NCI-H82 treated with DMSO at 0.1 percent for 48 hours (cell line): ENCODE results near the gene CEP78.
"Not testable (repeated sequence)": the region's sequence is repeated elsewhere in the genome, so short reads cannot be mapped to it uniquely, and the experiment has no call there.

Experiments used
- DNase-seq: peaks from one replicate; lab custom pipeline; 2025; ENCODE audit not compliant: unreplicated experiment; lab: John Stamatoyannopoulos, UW

Gene CEP78

DNA sequence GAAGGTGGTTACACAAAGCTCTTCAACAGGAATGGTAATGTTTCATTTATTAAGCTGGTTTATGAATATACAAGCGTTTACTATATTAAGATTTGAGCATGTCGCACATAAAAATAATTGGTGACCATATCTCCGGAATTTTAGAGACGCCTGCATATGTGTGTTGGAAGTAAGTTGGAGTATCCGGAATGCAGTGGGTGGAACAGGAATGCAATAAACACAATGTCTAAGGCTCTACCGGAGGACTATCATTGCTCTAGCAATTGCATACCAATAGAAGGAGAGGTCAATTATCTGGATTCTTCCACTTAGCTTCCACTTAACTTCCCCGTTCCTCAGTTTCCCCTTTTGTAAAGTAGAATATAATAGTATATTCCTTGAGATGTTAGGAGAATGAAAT is 1.1 kb upstream of the CEP78 start:
- DNase-seq = no peak

DNA sequence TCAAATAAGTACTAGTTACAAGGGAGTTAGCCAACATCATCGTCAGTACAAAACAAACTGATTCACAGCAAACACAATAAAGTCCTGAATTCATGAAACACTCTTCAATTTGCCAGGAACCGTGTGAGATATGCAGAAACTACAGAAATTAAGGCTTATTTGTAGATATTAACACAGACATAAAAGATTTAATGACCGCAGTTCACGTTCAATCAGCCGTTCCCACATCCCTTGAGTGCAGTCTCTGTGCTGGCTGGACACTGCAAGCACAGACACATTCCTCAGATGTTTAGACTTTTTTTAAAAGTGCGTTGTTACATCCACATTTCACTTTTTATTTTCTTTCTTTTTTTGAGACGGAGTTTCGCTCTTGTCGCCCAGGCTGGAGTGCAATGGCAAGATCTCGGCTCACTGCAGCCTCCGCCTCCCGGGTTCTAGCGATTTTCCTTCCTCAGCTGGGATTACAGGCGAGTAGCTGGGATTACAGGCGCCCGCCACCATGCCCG is 566 bp upstream of the CEP78 start:
- no peak for DNase-seq

DNA sequence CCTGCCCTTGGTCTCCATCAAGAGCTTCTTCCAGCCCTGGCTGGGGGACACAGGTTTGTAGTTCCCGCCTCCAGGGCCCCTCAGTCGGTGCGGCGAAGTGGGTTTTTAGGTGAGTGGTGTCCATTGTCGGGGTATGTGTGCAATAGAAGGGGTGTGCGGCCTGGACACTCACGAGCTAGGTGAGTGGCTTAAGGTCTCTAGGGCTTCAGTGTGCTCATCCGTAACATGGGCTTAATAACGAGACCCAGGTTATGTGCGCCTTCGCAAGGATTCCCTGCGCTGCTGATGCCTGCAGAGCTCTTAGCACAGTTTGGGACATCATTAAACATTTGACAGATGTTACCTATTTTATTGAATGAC is 656 bp downstream of the CEP78 start:
- no peak for DNase-seq

DNA sequence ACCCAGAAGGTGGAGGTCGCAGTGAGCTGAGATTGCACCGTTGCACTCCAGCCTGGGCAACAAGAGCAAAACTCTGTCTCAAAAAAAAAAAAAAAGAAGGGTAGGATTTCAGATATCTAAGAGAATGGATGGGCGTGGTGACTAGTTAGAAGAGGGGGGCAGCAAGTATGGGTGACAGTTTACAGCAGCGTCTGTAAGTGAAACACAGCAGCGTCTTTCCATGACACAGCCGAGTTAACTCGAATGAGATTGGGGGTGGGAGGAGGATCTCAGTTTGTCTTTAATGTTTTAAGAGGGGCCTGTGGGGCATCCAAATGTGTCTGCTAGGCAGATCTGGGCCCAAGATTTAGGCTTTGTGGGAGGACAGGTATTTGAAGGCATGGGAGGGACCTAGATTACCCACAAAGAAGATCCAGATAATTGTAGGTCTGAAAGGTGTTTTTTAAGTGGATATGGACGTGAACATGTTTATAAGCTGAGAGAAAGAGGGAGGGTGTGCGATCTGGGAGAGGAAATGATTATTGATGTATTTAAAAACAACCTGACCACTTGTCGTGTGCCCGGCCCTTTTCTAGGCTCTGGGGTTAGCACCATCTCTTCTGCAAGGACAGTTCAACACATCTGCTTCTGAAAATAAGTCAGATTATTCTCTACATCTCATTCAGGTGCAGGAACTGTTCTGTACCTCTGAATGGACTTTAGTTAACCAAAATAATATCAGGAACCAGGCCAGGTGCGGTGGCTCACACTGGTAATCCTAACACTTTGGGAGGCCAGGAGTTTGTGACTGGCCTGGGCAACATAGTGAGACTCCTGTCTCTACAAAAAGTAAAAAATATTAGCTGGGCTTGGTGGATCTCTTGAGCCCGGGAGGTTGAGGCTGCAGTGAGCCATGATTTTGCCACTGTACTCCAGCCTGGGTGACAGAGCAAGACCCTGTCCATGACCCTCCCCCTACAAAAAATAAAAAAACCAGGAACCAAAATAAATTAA is 2.5 kb downstream of the CEP78 start:
- DNase-seq = no peak

DNA sequence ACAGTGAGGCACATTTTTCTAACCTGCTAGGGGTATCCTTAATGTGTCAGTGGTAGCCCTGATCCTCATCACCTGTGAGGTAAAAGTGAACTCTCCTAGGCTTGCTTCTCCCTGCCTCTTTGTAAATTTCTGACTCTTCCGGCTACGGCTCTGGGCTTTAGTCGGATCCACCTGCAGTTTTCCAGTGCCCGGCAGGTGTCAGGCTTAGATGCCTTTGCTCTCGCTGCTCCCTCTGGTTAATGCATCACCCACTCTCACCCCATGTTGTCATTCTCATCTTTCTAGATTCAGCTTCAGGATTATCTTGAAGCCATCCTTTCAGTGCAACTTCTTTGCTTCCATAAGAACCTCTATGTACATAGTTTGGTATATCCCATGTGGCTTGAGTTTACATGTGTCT is 3.6 kb downstream of the CEP78 start:
- DNase-seq = no peak

DNA sequence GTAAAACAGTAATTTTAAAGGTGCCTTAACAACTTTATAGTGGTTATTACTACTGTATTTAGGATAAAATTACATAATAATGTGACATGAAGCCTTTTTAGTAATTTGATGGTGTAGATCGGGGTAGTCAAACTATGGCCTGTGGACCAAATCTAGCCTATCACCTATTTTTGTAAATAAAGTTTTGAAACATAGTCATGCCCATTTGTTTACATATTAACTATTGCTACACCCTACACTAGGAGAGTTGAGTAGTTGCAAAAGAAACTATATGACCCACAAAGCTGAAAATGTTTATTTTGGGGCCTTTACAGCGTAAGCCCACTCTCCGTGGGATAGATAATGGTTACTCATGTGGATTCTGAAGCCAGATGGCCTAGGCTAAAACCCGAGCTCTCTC is 6.2 kb downstream of the CEP78 start:
- no peak for DNase-seq

DNA sequence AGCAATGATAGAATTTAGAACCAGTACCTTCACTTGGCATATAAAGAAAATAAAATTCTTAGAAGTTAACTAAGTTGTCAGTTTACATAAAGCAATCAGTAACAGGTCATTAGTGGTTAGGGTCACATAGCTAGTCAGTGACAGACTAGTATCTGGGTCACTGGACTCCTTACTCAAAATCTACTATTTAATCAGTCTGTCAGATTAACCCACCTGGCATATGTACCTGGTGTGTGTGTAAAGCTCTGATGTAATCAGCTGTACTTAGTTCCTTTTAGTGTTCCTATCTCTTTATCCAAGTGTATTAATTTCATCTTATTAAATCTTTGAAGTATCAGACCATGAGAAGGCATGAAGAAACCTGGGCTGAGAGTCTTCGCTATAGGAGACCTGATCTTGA is 7.3 kb downstream of the CEP78 start:
- DNase-seq = no peak

DNA sequence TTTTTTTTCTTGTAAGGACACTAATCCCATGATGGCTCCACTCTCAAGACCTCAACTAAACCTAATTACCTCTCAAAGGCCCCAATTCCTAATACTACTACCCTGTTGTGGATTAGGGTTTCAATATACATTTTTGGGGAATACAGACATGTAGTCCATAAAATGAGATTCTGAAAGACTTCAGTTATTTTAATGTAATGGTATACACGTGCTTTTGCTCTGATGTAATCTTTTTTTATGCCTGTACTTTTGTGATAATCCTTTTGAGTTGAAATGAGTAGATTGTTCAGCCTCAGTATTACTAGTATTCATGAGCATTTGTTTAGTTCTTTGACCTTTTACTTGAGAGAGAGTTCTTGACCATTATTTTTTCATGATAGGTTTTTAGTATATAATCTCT is 9.5 kb downstream of the CEP78 start:
- no peak for DNase-seq

DNA sequence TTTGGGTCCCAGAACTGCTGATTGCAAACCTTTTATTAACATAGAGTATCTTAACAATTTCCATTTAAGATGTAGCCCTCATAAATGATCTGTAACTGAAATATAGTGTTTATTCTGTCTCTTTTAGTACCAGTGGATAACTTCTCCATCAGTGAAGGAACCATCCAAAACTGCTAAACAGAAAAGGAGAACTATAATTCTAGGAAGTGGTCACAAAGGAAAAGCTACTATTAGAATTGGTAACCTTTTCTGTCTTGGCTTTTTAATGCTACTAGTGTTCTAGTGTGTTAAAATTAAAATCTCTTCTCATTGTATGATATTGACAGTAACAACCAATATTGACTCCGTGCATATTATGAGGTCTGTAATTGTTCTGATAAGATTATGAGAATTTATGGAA is 12.8 kb downstream of the CEP78 start:
- no peak for DNase-seq

DNA sequence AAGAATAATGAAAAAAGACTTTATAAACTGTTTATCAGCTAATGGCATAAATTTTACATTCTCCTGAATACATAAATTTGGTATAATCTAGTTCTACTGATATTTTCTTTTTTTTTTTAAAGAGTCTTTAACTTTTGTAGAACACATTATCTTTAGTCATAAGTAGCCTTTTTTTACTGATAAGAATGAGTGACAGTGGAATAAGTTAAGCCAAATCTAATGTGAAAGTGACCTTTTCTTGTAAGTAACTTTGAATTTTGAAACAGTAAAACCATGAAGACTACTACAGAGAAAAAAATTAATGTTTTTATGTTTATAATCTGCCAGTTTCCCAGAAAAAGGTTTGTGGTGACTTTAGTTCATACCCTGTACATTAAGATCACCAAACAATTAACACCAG is 13.7 kb downstream of the CEP78 start:
- no peak for DNase-seq

DNA sequence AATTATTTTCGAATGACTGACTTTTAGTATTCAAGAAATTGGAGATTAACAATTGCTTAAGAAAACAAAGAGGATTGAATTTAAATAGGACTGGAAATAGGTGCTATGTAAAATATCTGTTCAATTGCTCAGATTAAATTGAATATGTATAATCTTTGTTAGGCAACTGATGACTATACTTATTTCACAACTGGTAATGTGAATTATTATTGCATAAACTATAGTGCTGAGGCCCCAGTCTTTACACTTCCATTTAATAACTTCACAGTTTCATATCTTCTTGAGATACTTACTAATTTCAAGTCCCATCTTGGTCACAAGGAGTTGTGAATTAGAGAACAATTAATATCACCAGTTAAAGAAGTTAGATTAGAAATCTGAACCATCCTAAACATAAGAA is 16.7 kb downstream of the CEP78 start:
- no peak for DNase-seq

DNA sequence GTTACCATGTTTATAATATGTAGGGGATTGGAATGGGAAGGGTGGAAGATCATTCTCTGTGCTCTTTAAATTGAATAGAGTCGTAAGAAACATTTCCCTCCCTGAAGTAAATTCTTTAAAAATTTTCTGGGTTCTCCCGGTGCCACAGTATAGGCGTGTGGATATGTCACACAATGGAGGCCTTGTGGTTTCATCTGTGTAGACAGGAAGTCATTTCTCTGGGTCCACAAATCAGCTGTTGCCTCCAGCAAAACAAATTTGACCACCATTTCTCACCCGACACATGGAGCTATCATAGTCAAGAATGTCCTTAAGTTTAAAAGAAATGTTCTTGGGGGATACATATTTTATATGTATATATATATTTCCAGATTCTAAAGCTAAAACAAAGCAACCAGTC is 17.4 kb downstream of the CEP78 start:
- DNase-seq = no peak

DNA sequence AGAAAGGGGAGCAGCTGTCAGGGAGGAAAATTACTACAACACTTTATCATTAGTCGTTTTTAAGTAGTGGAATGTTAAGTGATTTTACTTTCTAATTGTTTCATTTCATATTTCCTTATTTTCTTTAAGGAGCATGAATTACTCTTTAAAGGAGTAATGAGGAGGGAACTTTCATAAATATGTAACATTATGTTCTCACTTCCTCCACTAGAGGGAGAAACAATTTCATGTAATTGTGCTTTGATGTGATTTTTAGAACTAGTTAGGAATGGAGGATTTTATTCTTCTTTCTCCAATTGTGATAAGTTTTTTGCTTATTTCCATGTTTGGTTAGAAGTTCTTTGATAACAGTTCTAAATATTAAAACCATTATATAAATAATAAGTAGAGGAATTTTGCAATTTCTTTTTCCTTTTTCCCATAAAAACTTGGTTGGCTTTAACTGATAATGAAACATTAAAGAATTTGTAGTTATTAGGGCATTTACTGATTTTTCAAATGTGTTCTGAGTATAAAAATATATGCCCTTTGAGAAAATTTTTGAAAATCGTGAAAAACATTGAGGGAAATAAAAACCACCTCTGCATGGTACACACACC is 25.6 kb downstream of the CEP78 start:
- no peak for DNase-seq

DNA sequence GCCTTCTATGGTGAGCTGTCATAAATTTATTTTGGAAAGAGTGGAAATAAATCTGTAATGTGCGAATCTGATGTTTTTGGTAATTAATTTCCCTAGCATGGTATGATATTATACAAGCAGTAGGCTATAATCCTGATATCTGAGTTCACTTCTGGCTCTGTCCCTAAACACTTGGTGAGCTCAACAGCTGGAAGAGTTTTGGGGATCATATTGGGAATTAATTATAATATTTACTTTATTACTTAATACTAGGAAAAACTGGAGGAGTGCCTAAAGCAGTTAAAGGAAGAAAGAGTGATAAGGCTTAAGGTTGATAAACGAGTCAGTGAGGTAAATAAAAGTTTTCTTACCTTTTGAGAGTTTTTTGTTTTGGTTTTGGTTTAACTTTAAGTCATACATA is 26.8 kb downstream of the CEP78 start:
- DNase-seq = no peak

DNA sequence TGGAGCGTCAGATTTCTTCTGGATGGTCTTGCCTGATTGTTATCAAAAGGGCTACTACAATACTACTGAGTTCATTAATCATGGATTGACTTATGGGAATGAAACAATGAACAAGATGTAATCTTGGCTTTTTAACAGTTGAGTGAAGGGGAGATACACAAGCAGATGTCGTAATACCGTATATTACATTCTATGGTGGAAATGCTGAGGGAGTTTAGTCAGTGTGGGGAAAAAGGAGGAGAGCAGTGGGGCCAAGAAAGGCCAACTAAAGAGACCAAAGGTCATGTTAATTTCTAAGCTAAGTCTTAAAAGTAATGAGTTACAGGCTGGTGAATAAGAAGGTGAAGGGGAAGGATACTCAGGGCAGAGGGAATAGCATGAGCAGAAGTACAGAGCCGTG is 32.0 kb downstream of the CEP78 start:
- DNase-seq = no peak

DNA sequence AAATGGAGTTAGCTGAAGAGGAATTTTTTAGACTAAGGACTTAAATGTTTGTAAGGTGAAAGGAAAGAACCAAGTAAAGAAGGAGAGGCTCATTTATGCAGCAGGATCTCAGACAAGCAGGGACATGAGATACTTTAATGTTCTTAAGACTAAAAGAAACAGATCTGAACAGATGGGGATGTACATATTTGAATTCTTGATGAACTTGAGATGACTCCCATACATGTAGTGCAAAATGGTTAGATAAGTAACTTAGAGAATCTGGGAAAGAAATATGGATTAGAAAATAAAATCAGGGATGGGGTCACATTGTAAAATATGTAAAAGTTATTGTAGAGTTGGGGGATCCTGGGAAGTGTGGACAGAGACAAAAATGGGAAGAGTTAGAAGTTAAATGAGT is 33.9 kb downstream of the CEP78 start:
- no peak for DNase-seq

DNA sequence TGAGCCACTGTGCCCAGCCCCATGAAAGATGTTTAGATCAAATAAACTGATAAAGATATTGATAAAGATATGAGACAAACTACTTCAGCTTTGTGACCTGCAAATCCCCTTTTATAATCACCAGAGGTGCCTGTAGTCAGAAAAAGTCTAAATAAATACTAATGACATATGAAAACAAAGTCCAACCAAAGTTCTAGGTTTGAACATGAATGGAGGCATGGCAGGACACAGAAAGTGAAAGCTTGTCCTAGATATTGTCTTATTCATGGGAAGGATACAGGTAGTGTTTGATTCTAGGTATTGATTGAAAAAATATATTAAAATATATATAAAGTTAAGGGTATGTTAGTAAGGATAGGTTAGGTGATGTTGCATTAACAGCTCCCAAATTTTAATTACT is 36.4 kb downstream of the CEP78 start:
- DNase-seq = no peak

DNA sequence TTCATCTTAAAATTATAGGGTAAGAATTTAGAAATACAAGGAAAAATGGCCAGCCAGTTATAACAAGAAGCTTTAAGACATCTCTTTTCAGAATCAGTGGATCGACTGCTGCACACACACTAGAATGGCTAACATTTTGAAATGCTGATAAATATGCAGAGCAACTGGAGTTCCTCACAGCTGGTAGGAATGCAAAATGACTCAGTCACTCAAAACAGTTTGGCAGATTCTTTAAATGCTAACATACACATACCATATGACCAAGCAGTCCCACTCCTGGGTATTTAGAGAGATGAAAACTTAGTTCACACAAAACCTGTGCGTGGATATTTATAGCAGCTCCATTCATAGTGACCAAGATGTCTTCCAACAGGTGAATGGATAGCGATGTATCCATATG is 37.9 kb downstream of the CEP78 start:
- no peak for DNase-seq

DNA sequence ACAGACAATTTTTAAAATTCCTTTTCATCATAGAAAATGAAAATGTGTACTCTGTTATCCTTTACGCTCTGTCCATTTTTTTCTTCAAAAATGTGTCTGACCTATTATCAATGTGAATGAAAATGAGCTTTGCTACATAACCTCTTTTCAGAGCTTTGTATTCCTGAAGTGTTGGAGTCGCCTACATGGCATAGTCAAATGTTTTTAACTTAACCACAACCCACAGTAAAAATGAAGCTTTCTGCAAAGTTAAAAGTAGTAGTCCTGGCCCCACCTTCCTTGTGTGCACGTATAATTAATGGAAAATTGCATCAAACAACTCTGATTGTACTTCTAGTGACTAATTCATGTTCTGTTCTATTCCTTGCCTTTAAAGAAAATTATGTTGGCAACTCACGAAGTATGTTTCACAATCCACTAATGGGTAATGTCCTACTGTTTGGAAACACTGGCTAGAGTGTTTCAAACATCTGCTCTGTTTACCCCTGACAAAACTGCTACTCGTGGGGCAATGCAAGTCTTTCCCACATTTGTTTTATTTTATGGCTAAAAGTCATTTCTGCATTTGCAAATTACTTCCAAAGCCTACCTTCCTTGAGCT is 42.4 kb downstream of the CEP78 start:
- no peak for DNase-seq

DNA sequence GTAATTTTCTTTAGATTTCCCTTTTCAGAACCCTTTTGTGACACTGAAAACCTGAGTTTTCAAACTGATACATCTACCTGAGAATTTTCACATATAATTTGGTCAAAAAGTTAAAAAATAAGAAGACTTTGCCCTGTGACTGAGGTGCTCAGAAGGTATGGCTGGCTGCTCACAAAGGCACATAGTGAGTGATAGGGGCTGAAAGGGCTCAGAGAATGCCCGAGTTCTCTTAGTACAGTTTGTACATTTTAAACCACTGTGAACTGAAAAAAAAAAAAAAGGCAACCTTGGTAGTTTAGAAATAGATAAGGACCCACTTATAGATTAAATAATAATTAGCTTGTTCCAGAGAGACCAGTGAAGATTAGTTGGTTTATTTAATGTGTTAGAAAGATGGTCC is 42.9 kb downstream of the CEP78 start:
- DNase-seq = no peak

DNA sequence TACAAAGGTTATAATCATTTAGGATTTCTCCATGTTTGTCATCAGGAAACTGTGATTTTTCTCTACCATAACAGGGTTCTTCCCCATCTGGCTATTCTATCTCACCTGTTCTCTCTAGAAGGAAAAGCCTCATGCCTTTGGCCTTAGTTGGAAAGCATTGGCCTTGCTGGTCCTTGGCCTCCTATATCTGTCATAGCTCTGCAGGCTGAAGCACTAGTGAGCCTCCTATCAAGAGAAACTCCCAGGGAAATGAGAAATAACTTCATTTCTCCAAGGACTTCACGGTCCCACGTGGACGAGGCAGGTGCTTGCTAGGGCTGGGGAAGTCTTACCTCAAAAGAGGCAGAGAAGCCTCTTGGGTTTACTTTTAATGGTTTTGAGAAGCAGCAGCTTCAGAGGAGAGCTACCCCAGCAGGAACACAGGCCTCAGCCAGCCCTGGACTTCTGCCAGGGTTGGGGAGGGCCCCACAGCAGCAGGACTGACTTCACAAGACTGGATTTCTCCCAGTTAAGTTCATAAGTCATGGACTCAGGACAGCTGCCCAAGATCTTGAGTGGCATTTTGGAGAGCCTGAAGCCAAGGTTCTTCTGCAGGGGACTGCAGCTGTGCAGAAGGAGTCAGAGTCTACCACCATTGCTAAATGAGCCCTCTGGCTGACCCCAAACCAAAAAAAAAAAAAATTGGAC is 45.2 kb downstream of the CEP78 start:
- no peak for DNase-seq

DNA sequence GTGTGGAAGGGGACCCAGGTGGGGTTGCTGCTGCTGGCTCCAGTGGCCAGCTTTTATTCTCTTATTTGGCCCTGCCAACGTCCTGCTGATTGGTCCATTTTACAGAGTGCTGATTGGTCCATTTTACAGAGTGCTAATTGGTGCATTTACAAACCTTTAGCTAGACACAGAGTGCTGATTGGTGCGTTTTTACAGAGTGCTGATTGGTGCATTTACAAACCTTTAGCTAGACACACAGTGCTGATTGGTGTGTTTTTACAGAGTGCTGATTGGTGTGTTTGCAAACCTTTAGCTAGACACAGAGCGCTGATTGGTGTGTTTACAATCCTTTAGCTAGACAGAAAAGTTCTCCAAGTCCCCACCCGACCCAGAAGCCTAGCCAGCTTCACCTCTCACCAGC is 48.3 kb downstream of the CEP78 start:
- not testable (repeated sequence) for DNase-seq
